K562 (cell line): ENCODE data around the gene SYNM. TPM values are rescaled to one million over a fixed set of nuclear protein-coding genes. Genes with fewer than 3 reads are reported as not detected.

Experiments used
- ATAC-seq: fragments of 200-7000 bp; cut with Tn5 transposase; 3 replicates; pipeline ENCODE4 v1.9.1; 2020; ENCODE audit warnings: moderate library complexity
- BruUV-seq: library from RNA; stranded (reverse); fragments of 400-500 nt; replicated peaks from 2 replicates; lab custom pipeline; 2021; lab: Mats Ljungman, UMichigan
- CTCF ChIA-PET: fragments of 300-600 bp; formaldehyde crosslinking; extraction: SDS; loops from one replicate; lab custom pipeline; 2021; ENCODE audit warnings: low intra/inter-chr PET ratio; lab: Yijun Ruan, JAX
- POLR2A ChIA-PET: fragments of 300-600, 350-650 bp; sonication (Branson Sonifier 250); formaldehyde crosslinking; extraction: SDS; loops from one replicate; lab custom pipeline; 2021; ENCODE audit warnings: antibody characterized with exemption, inconsistent platforms; lab: Yijun Ruan, JAX
- DNase-seq, 4 experiments: peaks; one replicate each; pipeline versions ENCODE4 v3.0.0 to v3.0.0-alpha.2; 2011 to 2018; ENCODE audit warnings: low spot score in 3 of 4, mixed read lengths in 3 of 4; ENCODE audit errors: extremely low read depth in 1 of 4
- FAIRE-seq: peaks from 2 replicates; lab custom pipeline; 2011; peaks lifted over from hg19 to GRCh38; lab: Jason Lieb, UNC
- H2AFZ ChIP-seq: 2 replicates; pipeline ENCODE4 v1.6.0; 2011; ENCODE audit warnings: low read depth, low read length, control low read depth, inconsistent platforms
- H3K27ac ChIP-seq: fragments of 200-600 bp; 3 replicates; pipeline ENCODE4 v1.8.0; 2011; ENCODE audit warnings: low read depth, mild to moderate bottlenecking, control low read depth, inconsistent platforms, low read length, moderate library complexity, mixed read lengths; ENCODE audit errors: extremely low read depth
- H3K27me3 ChIP-seq, 2 experiments: fragments of 300-600 bp in 1 of 2; 2 replicates in 1 of 2; 3 replicates in 1 of 2; pipeline versions ENCODE4 v1.6.0 to v1.8.0; 2011; ENCODE audit warnings: inconsistent platforms in 2 of 2, low read length in 2 of 2, mild to moderate bottlenecking in 1 of 2, mixed read lengths in 1 of 2, moderate library complexity in 1 of 2; ENCODE audit not compliant: control insufficient read depth in 2 of 2, insufficient read depth in 2 of 2
- H3K36me3 ChIP-seq: fragments of 300-600 bp; 3 replicates; pipeline ENCODE4 v1.8.0; 2011; ENCODE audit warnings: mild to moderate bottlenecking, low read length, inconsistent platforms; ENCODE audit not compliant: control insufficient read depth, insufficient read depth
- H3K4me1 ChIP-seq, 2 experiments: fragments of 200-600 bp in 1 of 2; replicated peaks in 1 of 2; 2 replicates in 1 of 2; 3 replicates in 1 of 2; pipeline versions ENCODE4 v1.5.1 to v1.8.0; 2011; ENCODE audit warnings: inconsistent platforms in 2 of 2, low read length in 2 of 2, mild to moderate bottlenecking in 1 of 2, mixed read lengths in 1 of 2, moderate library complexity in 1 of 2; ENCODE audit not compliant: control insufficient read depth in 2 of 2, insufficient read depth in 2 of 2
- H3K4me2 ChIP-seq: 2 replicates; pipeline ENCODE4 v1.6.1; 2011; ENCODE audit warnings: low read length, control low read depth, inconsistent platforms, mixed read lengths; ENCODE audit not compliant: insufficient read depth
- H3K4me3 ChIP-seq: fragments of 200-600 bp; sonication (generic), shearing (Covaris generic); 2 replicates; pipeline ENCODE4 v1.5.1; 2016; ENCODE audit warnings: control low read depth, inconsistent platforms
- H3K79me2 ChIP-seq: fragments of 200-600 bp; 3 replicates; pipeline ENCODE4 v1.8.0; 2011; ENCODE audit warnings: low read length, inconsistent platforms; ENCODE audit not compliant: control insufficient read depth, insufficient read depth
- H3K9ac ChIP-seq, 2 experiments: 2 replicates each; pipeline versions ENCODE4 v1.6.0 to v1.6.1; 2011; ENCODE audit warnings: low read depth in 2 of 2, low read length in 2 of 2, control low read depth in 1 of 2, inconsistent platforms in 1 of 2, mild to moderate bottlenecking in 1 of 2, mixed read lengths in 1 of 2; ENCODE audit not compliant: insufficient read depth in 1 of 2
- H3K9me1 ChIP-seq: one replicate; pipeline ENCODE4 v1.6.0; 2011; ENCODE audit warnings: inconsistent platforms, mild to moderate bottlenecking, low read length, moderate library complexity; ENCODE audit not compliant: control insufficient read depth, insufficient read depth
- H3K9me3 ChIP-seq: replicated peaks from 2 replicates; pipeline ENCODE4 v1.5.1; 2011; ENCODE audit warnings: low read depth, low read length, inconsistent platforms; ENCODE audit not compliant: control insufficient read depth, insufficient read depth
- H4K20me1 ChIP-seq: replicated peaks from 2 replicates; pipeline ENCODE4 v1.6.1; 2011; ENCODE audit warnings: low read length, inconsistent platforms, mixed read lengths; ENCODE audit not compliant: control insufficient read depth, insufficient read depth
- CBX3 ChIP-seq, 2 experiments: IDR thresholded peaks; 1 replicate in 1 of 2; 2 replicates in 1 of 2; pipeline ENCODE4 v1.6.1; 2012; ENCODE audit warnings: inconsistent platforms in 2 of 2, low read length in 2 of 2, borderline replicate concordance in 1 of 2, control low read depth in 1 of 2
- FIP1L1 ChIP-seq: fragments of 200-400 bp; formaldehyde crosslinking; IDR thresholded peaks from 2 replicates; pipeline ENCODE4 v1.6.1; 2018; ENCODE audit warnings: mild to moderate bottlenecking, low read depth, low read length; ENCODE audit not compliant: poor library complexity, severe bottlenecking
- FOXA1 ChIP-seq: fragments of 450-650 bp; IDR thresholded peaks from 2 replicates; pipeline ENCODE4 v1.6.1; 2016; ENCODE audit warnings: mild to moderate bottlenecking, borderline replicate concordance
- FOXA3 ChIP-seq, 2 experiments: fragments of 450-650 bp in 1 of 2; sonication (generic) in 1 of 2; formaldehyde crosslinking; IDR thresholded peaks in 1 of 2; conservative IDR thresholded peaks in 1 of 2; 2 replicates each; pipeline versions ENCODE4 v1.4.0 to v1.8.0; 2020 to 2022; ENCODE audit warnings: mild to moderate bottlenecking in 2 of 2, missing genetic modification reagents in 1 of 2
- IFI16 ChIP-seq: fragments of 250-450 bp; sonication (Bioruptor Pico); IDR thresholded peaks from 2 replicates; pipeline ENCODE4 v2.1.2; 2022; ENCODE audit warnings: mild to moderate bottlenecking, inconsistent platforms
- NBN ChIP-seq: fragments of 450-650 bp; IDR thresholded peaks from 2 replicates; pipeline ENCODE4 v1.6.1; 2016; ENCODE audit warnings: low read depth, mild to moderate bottlenecking
- NFE2 ChIP-seq: IDR thresholded peaks from 2 replicates; pipeline ENCODE4 v1.6.1; 2014; ENCODE audit warnings: antibody characterized with exemption, low read depth
- PYGO2 ChIP-seq: fragments of 450-650 bp; IDR thresholded peaks from 2 replicates; pipeline ENCODE4 v1.6.1; 2016; ENCODE audit warnings: mild to moderate bottlenecking, missing genetic modification characterization, moderate library complexity, missing compliant biosample characterization
- RBM15 ChIP-seq: fragments of 200-400 bp; formaldehyde crosslinking; IDR thresholded peaks from 2 replicates; pipeline ENCODE4 v1.6.1; 2018; ENCODE audit warnings: mild to moderate bottlenecking, low read length, moderate library complexity; ENCODE audit not compliant: insufficient read depth
- SRSF1 ChIP-seq: fragments of 200-400 bp; formaldehyde crosslinking; IDR thresholded peaks from 2 replicates; pipeline ENCODE4 v1.6.1; 2017; ENCODE audit warnings: mild to moderate bottlenecking, low read depth, low read length, moderate library complexity
- THRAP3 ChIP-seq: fragments of 450-650 bp; IDR thresholded peaks from 2 replicates; pipeline ENCODE4 v1.6.1; 2016; ENCODE audit warnings: mild to moderate bottlenecking, inconsistent platforms, borderline replicate concordance
- ZNF778 ChIP-seq: fragments of 450-650 bp; formaldehyde crosslinking; IDR thresholded peaks from 2 replicates; pipeline ENCODE4 v1.4.0; 2020; ENCODE audit warnings: mild to moderate bottlenecking, moderate library complexity
- WGBS: fragments of 100-300 bp; shearing (Covaris generic); methylation state at CpG from one replicate; pipeline ENCODE4 v1.1.6; 2016; ENCODE audit warnings: low coverage, mixed read lengths; ENCODE audit not compliant: insufficient coverage; ENCODE audit errors: missing lambda C conversion rate; 5-methylcytosine and 5-hydroxymethylcytosine counted together
- in situ Hi-C: fragments of 300-500 bp; cut with MboI; formaldehyde crosslinking; loops from 4 replicates; pipeline ENCODE4 v1.15.0; 2018; ENCODE audit warnings: inconsistent platforms, mixed read lengths
- intact Hi-C: fragments of 100-400 bp; cut with micrococcal nuclease; formaldehyde crosslinking; loops from 2 replicates; pipeline ENCODE4 v1.14.2; 2022
- polyA plus RNA-seq, 8 experiments: library from polyadenylated mRNA; depleted of rRNA in 4 of 8; stranded (reverse) in 5 of 8; unstranded in 3 of 8; fragments of >200 nt; fragmentation: Nextera tagmentation in 2 of 8; fragmentation: Illumina TruSeq in 1 of 8; extraction: Ambion mirVana in 2 of 8; extraction: Trizol in 1 of 8; gene quantifications; 2 replicates each; pipeline versions ENCODE4 v1.2.1 to v1.2.3, GENCODE V29; 2011 to 2014; ENCODE audit warnings: inconsistent platforms in 1 of 8, missing spikeins in 1 of 8
- total RNA-seq, 7 experiments: library from RNA; depleted of rRNA in 6 of 7; stranded (reverse); fragments of >200 nt in 6 of 7; fragmentation: Illumina TruSeq in 2 of 7; extraction: Trizol in 2 of 7; gene quantifications; 2 replicates each; pipeline versions ENCODE4 v1.2.1 to v1.2.3, GENCODE V29; 2011 to 2021; ENCODE audit warnings: low replicate concordance in 1 of 7
- TF ChIP-seq, protein P1 (sequence below): fragments of 450-650 bp; IDR thresholded peaks from 2 replicates; pipeline ENCODE4 v1.7.1; 2018; ENCODE audit warnings: mild to moderate bottlenecking, low read depth; ENCODE audit not compliant: partially characterized antibody
- TF ChIP-seq, protein P2 (sequence below): fragments of 250-450 bp; sonication (Bioruptor Pico); IDR thresholded peaks from 2 replicates; pipeline ENCODE4 v1.4.0; 2020; ENCODE audit warnings: mild to moderate bottlenecking, moderate library complexity
- TF ChIP-seq, protein P3 (sequence below): sonication (generic); formaldehyde crosslinking; IDR thresholded peaks from 2 replicates; pipeline ENCODE4 v1.9.0; 2022; ENCODE audit warnings: mild to moderate bottlenecking, missing genetic modification reagents

The SYNM gene
- total and polyA plus RNA-seq, 9 of the 15 experiments (the other 6 are each of a cell fraction or from before 2014, with no cell fraction given): 0.01 to 0.42 (median 0.13) TPM

- POLR2A ChIA-PET: no interaction called here
- in situ Hi-C loops: no loop called here
- WGBS: 0% methylated on average over 9 of the region's 10 CpGs
- Histone ChIP-seq H3K79me2 (no peaks in the 10 kb centered on the region), H3K27ac (no peak overlapping the region), H3K9me3 (no peaks in the 10 kb centered on the region), H3K9me1 (no peaks in the 10 kb centered on the region), H3K4me2 (no peak overlapping the region), H3K4me3 (no peak overlapping the region), H2AFZ (no peak overlapping the region), H3K36me3 (no peaks in the 10 kb centered on the region), H3K9ac (no peak overlapping the region), H4K20me1 (no peaks in the 10 kb centered on the region), H3K27me3 (peaks cover 2 to 9% of the 10 kb centered on the region in 2 experiments; a peak in 3 of 5 replicates), H3K4me1 (no peaks in the 10 kb centered on the region)
- ATAC-seq (no peak), FAIRE-seq (no peak), DNase-seq (no peak)
- BruUV-seq: no TSS peak
- intact Hi-C loops: loop anchor here (10.0 kb wide), 1 partner anchor 416 kb away; no protein-coding TSS in a partner anchor
- CTCF ChIA-PET: no interaction called here
- TF ChIP-seq, protein P1, sequence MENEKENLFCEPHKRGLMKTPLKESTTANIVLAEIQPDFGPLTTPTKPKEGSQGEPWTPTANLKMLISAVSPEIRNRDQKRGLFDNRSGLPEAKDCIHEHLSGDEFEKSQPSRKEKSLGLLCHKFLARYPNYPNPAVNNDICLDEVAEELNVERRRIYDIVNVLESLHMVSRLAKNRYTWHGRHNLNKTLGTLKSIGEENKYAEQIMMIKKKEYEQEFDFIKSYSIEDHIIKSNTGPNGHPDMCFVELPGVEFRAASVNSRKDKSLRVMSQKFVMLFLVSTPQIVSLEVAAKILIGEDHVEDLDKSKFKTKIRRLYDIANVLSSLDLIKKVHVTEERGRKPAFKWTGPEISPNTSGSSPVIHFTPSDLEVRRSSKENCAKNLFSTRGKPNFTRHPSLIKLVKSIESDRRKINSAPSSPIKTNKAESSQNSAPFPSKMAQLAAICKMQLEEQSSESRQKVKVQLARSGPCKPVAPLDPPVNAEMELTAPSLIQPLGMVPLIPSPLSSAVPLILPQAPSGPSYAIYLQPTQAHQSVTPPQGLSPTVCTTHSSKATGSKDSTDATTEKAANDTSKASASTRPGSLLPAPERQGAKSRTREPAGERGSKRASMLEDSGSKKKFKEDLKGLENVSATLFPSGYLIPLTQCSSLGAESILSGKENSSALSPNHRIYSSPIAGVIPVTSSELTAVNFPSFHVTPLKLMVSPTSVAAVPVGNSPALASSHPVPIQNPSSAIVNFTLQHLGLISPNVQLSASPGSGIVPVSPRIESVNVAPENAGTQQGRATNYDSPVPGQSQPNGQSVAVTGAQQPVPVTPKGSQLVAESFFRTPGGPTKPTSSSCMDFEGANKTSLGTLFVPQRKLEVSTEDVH: no peak
- TF ChIP-seq, protein P2, sequence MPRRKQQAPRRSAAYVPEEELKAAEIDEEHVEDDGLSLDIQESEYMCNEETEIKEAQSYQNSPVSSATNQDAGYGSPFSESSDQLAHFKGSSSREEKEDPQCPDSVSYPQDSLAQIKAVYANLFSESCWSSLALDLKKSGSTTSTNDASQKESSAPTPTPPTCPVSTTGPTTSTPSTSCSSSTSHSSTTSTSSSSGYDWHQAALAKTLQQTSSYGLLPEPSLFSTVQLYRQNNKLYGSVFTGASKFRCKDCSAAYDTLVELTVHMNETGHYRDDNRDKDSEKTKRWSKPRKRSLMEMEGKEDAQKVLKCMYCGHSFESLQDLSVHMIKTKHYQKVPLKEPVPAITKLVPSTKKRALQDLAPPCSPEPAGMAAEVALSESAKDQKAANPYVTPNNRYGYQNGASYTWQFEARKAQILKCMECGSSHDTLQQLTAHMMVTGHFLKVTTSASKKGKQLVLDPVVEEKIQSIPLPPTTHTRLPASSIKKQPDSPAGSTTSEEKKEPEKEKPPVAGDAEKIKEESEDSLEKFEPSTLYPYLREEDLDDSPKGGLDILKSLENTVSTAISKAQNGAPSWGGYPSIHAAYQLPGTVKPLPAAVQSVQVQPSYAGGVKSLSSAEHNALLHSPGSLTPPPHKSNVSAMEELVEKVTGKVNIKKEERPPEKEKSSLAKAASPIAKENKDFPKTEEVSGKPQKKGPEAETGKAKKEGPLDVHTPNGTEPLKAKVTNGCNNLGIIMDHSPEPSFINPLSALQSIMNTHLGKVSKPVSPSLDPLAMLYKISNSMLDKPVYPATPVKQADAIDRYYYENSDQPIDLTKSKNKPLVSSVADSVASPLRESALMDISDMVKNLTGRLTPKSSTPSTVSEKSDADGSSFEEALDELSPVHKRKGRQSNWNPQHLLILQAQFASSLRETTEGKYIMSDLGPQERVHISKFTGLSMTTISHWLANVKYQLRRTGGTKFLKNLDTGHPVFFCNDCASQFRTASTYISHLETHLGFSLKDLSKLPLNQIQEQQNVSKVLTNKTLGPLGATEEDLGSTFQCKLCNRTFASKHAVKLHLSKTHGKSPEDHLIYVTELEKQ (CRISPR knock-in tag): no peak
- TF ChIP-seq PYGO2 (tag): no peak
- no peak for TF ChIP-seq FIP1L1
- TF ChIP-seq CBX3 (IDR thresholded peaks at IDR 0.05; ENCODE audit: borderline replicate concordance in 1 of 2, low read length in 2 of 2): no peak
- TF ChIP-seq, protein P3, sequence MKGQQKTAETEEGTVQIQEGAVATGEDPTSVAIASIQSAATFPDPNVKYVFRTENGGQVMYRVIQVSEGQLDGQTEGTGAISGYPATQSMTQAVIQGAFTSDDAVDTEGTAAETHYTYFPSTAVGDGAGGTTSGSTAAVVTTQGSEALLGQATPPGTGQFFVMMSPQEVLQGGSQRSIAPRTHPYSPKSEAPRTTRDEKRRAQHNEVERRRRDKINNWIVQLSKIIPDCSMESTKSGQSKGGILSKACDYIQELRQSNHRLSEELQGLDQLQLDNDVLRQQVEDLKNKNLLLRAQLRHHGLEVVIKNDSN (CRISPR knock-in tag): no peak
- no peak for TF ChIP-seq RBM15
- no peak for TF ChIP-seq NFE2
- TF ChIP-seq THRAP3: no peak
- TF ChIP-seq FOXA3 (CRISPR knock-in tag; conservative IDR thresholded peaks at IDR 0.05 in 1 of 2, IDR thresholded peaks at IDR 0.05 in 1 of 2): no peak
- TF ChIP-seq IFI16 (CRISPR knock-in tag): no peak
- no peak for TF ChIP-seq ZNF778 (CRISPR knock-in tag)
- no peak for TF ChIP-seq FOXA1
- no peak for TF ChIP-seq SRSF1
- no peak for TF ChIP-seq NBN
These were observed 33.7 kb upstream of the SYNM start for GRCh38 chr15:99071091-99071680.
